Adrenal gland (tissue), 12 donors: ENCODE measurements around the gene PKP1. TPM values are rescaled to one million over a fixed set of nuclear protein-coding genes. Genes with fewer than 3 reads are reported as not detected.

ENCODE experiments used
- DNase-seq, 7 donors: peaks; one replicate each; pipeline ENCODE4 v3.0.0-alpha.2; 2019 to 2020
- H3K27ac ChIP-seq, 5 donors: fragments of 200-600 bp; sonication (generic) in 4 of 5; 1 replicate in 3 of 5; 2 replicates in 2 of 5; pipeline versions ENCODE4 v1.5.1 to v1.8.0; 2016 to 2020; ENCODE audit warnings: mild to moderate bottlenecking in 1 of 5
- H3K27me3 ChIP-seq: fragments of 200-600 bp; 2 replicates; pipeline ENCODE4 v1.8.0; 2021
- H3K36me3 ChIP-seq, 2 donors: fragments of 200-600 bp; replicated peaks in 1 of 2; 1 replicate in 1 of 2; 2 replicates in 1 of 2; pipeline versions ENCODE4 v1.5.1 to v1.8.0; 2018 to 2022
- H3K4me1 ChIP-seq, 2 donors: fragments of 200-600 bp; replicated peaks in 1 of 2; 1 replicate in 1 of 2; 2 replicates in 1 of 2; pipeline versions ENCODE4 v1.5.1 to v1.8.0; 2018 to 2021
- H3K4me3 ChIP-seq, 4 donors: fragments of 200-600 bp; sonication (generic) in 3 of 4; one replicate each; pipeline ENCODE4 v1.5.1; 2016 to 2018
- H3K9me3 ChIP-seq, 3 donors: fragments of 200-600 bp; sonication (generic) in 1 of 3; replicated peaks in 1 of 3; 1 replicate in 2 of 3; 2 replicates in 1 of 3; pipeline versions ENCODE4 v1.5.1 to v1.8.0; 2016 to 2021
- CTCF ChIP-seq, 6 experiments: fragments of 450-650 bp in 4 of 6; fragments of 200-600 bp in 2 of 6; sonication (generic) in 1 of 6; IDR thresholded peaks; 1 replicate in 5 of 6; 2 replicates in 1 of 6; pipeline versions ENCODE4 v1.5.1 to v1.8.0; 2016 to 2021; ENCODE audit warnings: antibody characterized with exemption in 6 of 6, mild to moderate bottlenecking in 2 of 6, moderate library complexity in 1 of 6
- POLR2A ChIP-seq, 2 donors: fragments of 450-650 bp; IDR thresholded peaks; one replicate each; pipeline ENCODE4 v1.6.1; 2017; ENCODE audit warnings: antibody characterized with exemption in 2 of 2, mild to moderate bottlenecking in 2 of 2, moderate library complexity in 1 of 2
- WGBS, 4 donors: extraction: QIAGEN DNeasy Blood & Tissue Kit in 2 of 4; methylation state at CpG; one replicate each; pipeline versions ENCODE4 v1.1.5 to v1.1.7; 2013 to 2017; 5-methylcytosine and 5-hydroxymethylcytosine counted together
- intact Hi-C, 2 donors: fragments of 100-400 bp; cut with DNase I; formaldehyde crosslinking; loops; one replicate each; pipeline versions ENCODE4 v1.14.1 to v1.15.0; 2022 to 2023
- polyA plus RNA-seq, 3 donors: library from polyadenylated mRNA; stranded (reverse); fragments of 200-250 nt in 2 of 3; fragments of 350-450 nt in 1 of 3; fragmentation: Illumina TruSeq in 1 of 3; extraction: RNeasy Lipid Tissue Mini Kit (QIAGEN cat#74804) in 1 of 3; gene quantifications; one replicate each; pipeline ENCODE4 v1.2.3, GENCODE V29; 2013 to 2014
- total RNA-seq, 9 donors: library from RNA; depleted of rRNA in 4 of 9; stranded (reverse); fragments of >200 nt in 4 of 9; fragments of 120-200 nt in 1 of 9; fragmentation: NEBNext Ultra II Directional in 1 of 9; extraction: Animal tissue kit (Norgen Biotek cat#: 25700) in 1 of 9; gene quantifications; one replicate each; pipeline versions ENCODE4 v1.1.0 to v1.2.4, GENCODE V29; 2013 to 2023
- donor health status: healthy with polysubstance abuse.
- donor health status: Bipolar disorder and iron deficiency.
- donor health status: DM: yes; HTN: yes; CAD: no.
- donor health status: DM: no; HTN: no; CAD: no.
- donor health status: DM: no; HTN: no; CAD: no.
- donor health status: DM: yes; HTN: yes; CAD: no.

The PKP1 gene
- total and polyA plus RNA-seq, 12 donors: 0.06 to 0.98 (median 0.24) TPM; not detected in 2

GRCh38 chr1:201312298-201312697 is 29.0 kb downstream of the PKP1 start:
- WGBS, 4 donors: 71 to 90% (median 86%) methylated on average over 6 to 7 of the region's 7 CpGs
- no peak overlapping the region for H3K4me3 ChIP-seq
- intact Hi-C loops: no loop called here
- H3K4me1 ChIP-seq: no peaks in the 10 kb centered on the region
- no peak for DNase-seq
- H3K27me3 ChIP-seq: peaks cover 13% of the 10 kb centered on the region
- H3K9me3 ChIP-seq: no peaks in the 10 kb centered on the region
- H3K27ac ChIP-seq: no peak overlapping the region
- TF ChIP-seq POLR2A (IDR thresholded peaks at IDR 0.05) (no peak), CTCF (IDR thresholded peaks at IDR 0.05) (no peak)
- H3K36me3 ChIP-seq: no peaks in the 10 kb centered on the region

- H3K4me1 ChIP-seq: no peaks in the 10 kb centered on the region
- WGBS, 4 donors: 73 to 93% (median 89%) methylated on average over 4 to 16 of the region's 16 CpGs
- no peak overlapping the region for H3K27ac ChIP-seq
- no peaks in the 10 kb centered on the region for H3K9me3 ChIP-seq
- intact Hi-C loops: no loop called here
- TF ChIP-seq POLR2A (IDR thresholded peaks at IDR 0.05) (no peak), CTCF (IDR thresholded peaks at IDR 0.05) (no peak)
- DNase-seq: no peak
- H3K36me3 ChIP-seq: no peaks in the 10 kb centered on the region
- peaks cover 13% of the 10 kb centered on the region for H3K27me3 ChIP-seq
- H3K4me3 ChIP-seq: no peak overlapping the region
Observed at GRCh38 chr1:201313086-201313485, 29.8 kb downstream of the PKP1 start.

- 85 to 94% (median 91%) methylated on average over 2 to 5 of the region's 5 CpGs for WGBS, 4 donors
- H3K4me1 ChIP-seq: no peaks in the 10 kb centered on the region
- H3K4me3 ChIP-seq: no peak overlapping the region
- H3K9me3 ChIP-seq: no peaks in the 10 kb centered on the region
- no peak for DNase-seq
- H3K27ac ChIP-seq: no peak overlapping the region
- intact Hi-C loops: no loop called here
- TF ChIP-seq CTCF (IDR thresholded peaks at IDR 0.05): no peak
- no peak for TF ChIP-seq POLR2A (IDR thresholded peaks at IDR 0.05)
- no peaks in the 10 kb centered on the region for H3K36me3 ChIP-seq
- no peaks in the 10 kb centered on the region for H3K27me3 ChIP-seq
Observed at GRCh38 chr1:201316556-201316955, 33.2 kb downstream of the PKP1 start.

GRCh38 chr1:201317551-201317950 is 34.2 kb downstream of the PKP1 start:
- TF ChIP-seq POLR2A (IDR thresholded peaks at IDR 0.05) (no peak), CTCF (IDR thresholded peaks at IDR 0.05) (no peak)
- Histone ChIP-seq H3K36me3 (no peaks in the 10 kb centered on the region), H3K4me3 (no peak overlapping the region), H3K9me3 (no peaks in the 10 kb centered on the region), H3K27ac (no peak overlapping the region), H3K27me3 (no peaks in the 10 kb centered on the region), H3K4me1 (no peaks in the 10 kb centered on the region)
- DNase-seq: no peak
- intact Hi-C loops: no loop called here
- 85 to 95% (median 92%) methylated on average over 6 to 13 of the region's 13 CpGs for WGBS, 4 donors
